Stimulated activated CD4-positive, alpha-beta T cell treated with anti-CD3 and anti-CD28 coated beads, Interleukin-1b, Interleukin-23, amount 100 ng/mL, for 24 hours (primary cell): Measurements from ENCODE around the gene PALB2.
A peak's percentile ranks its signal among the peaks of the same experiment; 100 is the strongest.

Source experiments
- DNase-seq, 4 experiments: peaks; one replicate each; pipeline ENCODE4 v3.0.0-alpha.2; 2020; ENCODE audit warnings: low read depth in 4 of 4, low spot score in 1 of 4

The PALB2 gene

DNA sequence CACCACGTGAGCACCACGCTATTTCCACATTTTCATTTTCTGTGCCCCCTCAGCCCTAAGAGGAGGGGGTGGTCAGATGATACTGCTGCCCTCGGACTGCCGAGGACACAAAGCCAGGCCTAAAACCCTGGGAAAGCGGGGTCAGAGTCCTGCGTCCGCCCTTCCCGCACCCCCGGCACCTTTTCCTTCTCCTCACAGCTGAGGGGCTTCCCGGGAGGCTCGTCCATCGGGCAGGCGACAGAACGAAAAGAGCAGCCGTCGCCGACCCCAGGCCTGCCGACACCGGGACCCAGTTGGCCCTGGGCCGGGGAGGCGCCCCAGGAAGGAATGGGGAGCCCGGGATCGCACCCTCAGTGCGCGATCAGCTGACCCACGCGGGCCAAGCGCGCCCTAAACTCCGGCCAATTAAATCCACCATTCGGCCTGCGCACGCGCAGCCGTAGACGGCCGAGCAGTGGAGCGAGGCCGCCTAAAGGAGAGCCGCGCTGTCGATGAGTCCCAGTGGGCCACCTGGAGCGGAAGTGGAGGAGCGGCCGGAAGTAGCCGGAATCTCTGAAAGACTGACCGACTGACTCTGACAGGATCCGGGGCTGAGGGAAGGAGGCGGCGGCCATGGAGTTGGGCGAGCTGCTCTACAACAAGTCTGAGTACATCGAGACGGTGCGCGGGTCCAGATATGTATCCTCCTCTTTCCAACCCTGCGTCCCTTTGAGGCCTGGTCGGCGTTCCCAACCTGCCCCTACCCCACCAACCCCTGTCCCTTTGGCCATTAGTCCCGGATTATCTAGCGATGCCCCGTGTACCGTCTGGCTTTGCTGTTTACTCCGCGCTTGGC lies at the start of gene PALB2, which contains the start of gene DCTN5:
PALB2 (minus strand) TSS at position 380 of the 835 bp plus-strand sequence; CDS start at position 227, 153 bp downstream.
DCTN5 (plus strand) TSS at position 536 of the 835 bp plus-strand sequence; CDS start at position 613, 77 bp downstream.
- DNase-seq: peak; percentile 62 to 82 (median 76)

- no peak for DNase-seq
Observed at GRCh38 chr16:23689442-23690187, 48.5 kb upstream of the PALB2 start.

DNA sequence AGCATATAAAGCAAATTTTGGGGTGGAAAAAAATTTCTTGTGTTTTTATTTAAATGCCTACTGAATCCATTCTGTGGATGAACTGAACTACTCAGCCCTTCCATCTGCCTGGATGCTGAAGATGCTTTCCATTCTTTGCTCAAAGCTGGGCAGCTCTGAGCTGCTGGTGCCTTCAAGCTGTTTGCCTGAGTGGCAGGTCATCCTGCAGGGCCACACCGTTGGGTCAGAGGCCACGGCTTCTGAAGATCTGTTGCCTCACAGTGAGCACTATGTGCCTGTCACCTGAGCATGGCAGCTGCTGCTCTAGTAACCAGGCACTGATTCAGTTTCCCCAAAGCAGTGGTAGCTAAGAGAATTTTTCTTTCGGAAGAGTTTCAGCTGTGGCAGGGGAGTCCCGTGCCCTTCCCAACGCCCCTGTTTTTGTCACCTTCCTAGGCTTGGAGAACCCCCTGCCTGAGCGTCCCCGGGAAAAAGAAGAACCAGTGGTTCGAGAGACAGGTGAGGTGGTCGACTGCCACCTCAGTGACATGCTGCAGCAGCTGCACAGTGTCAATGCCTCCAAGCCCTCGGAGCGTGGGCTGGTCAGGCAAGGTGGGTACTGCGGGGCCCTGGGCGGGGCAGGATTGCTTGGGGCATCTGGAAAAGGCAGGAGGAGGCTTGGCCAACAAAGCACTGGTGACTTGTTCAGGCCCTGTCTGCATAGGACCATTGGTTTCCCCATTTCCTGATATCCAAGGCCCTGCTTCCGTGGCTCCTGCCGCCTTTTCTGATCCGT lies 46.1 kb upstream of the PALB2 start:
- no peak for DNase-seq

DNA sequence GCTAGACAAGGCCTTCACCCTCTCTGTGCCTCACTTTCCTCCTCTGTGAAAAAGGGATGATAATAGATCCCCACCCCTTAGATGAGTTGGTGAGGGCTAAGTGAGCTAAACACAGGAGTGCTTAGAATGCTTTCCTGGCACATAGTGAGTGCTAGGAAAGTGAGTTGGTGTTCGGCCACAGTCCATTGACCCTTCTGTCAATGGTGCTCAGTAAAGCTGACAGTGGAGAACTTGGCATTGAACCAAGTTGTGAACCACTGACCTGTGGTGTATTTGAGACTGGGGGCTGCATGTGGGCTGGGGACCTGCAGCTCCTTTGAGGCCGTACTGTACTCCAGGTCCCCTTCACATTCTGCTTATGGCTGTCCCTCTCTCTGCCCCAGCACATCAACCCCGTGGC lies 42.4 kb upstream of the PALB2 start:
- no peak for DNase-seq

- DNase-seq: no peak
Observed at GRCh38 chr16:23682181-23682580, 41.1 kb upstream of the PALB2 start.

GRCh38 chr16:23679986-23680336 lies 38.9 kb upstream of the PALB2 start:
- DNase-seq: no peak

GRCh38 chr16:23679274-23679985 lies 38.3 kb upstream of the PALB2 start:
- DNase-seq: peak in 1 of 4 experiments; percentile 20

- peak; percentile 51 to 79 (median 60) for DNase-seq
Observed at GRCh38 chr16:23678430-23679273, 37.5 kb upstream of the PALB2 start, which contains the start of gene PLK1. Gene PLK1, plus strand, starts transcription at chr16:23678889. Its CDS starts 44 bp downstream, at chr16:23678933.

- DNase-seq: no peak
Observed at GRCh38 chr16:23676924-23677480, 35.9 kb upstream of the PALB2 start.

DNA sequence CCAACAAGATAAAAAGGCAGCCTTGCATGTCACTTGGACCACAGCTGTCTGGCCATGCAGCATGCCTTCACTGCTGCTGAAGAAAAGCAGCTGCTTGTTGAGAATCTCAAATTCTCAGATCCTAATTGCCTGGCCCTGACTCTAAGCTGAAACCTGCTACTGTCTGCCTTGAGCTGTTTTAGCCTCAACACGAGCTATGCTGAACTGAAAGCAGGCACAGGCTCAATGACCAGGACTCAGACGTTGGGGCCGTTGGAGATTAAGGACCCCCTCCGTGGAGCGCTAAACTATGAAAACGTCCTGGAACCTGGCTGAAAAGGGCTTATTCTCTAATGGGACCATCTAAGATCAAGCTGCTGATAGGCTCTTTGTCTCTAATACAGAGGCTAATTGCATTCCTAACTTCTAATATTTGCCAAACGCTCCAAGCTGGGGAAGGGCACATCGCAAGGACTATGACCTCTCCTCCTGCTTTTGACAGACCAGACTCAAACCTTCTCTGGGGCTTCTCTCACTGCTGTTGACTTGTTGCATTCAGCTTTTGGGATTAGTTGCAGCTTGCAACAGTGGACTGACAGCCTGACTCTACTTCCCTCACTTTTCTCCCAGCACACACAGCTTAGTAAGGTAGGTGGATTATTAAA lies 33.0 kb upstream of the PALB2 start:
- no peak for DNase-seq

- peak in 2 of 4 experiments; percentile 20 to 43 for DNase-seq
Observed at GRCh38 chr16:23670137-23670776, 29.1 kb upstream of the PALB2 start.

DNA sequence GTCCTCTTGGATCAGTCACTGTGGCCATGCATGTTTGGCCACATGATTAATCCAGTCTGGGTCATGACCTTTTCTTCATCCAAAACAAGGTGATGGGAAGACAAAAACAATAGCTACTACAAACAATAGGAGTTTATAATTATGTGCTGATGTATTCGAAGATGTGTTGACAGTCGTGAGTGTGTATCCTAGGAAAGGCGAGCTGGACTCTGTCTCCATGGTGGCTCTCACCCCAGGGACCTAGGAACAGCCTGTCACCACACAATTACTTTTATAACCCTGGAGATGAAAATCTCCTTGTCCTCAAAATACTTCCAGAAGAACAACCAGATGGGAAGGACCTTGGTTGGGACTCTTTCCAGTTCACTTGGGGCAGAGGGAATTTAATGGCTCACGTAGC lies 27.8 kb upstream of the PALB2 start:
- no peak for DNase-seq

- no peak for DNase-seq
Observed at GRCh38 chr16:23668225-23668624, 27.1 kb upstream of the PALB2 start.

DNA sequence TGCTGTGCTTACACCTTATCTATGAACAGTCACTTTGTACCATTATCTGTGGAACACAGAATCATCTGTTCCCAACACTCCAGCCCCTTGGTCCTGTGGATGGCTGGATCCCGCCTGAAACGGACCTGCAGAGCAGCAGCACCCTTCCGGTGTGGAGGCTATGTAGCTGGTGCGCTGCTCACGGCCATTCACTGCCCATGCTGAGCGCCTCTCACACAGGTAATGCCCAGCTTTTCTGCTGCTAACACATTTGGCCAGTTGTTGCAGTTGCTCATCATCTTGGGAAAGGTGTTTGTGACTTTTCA lies 26.2 kb upstream of the PALB2 start:
- no peak for DNase-seq

DNA sequence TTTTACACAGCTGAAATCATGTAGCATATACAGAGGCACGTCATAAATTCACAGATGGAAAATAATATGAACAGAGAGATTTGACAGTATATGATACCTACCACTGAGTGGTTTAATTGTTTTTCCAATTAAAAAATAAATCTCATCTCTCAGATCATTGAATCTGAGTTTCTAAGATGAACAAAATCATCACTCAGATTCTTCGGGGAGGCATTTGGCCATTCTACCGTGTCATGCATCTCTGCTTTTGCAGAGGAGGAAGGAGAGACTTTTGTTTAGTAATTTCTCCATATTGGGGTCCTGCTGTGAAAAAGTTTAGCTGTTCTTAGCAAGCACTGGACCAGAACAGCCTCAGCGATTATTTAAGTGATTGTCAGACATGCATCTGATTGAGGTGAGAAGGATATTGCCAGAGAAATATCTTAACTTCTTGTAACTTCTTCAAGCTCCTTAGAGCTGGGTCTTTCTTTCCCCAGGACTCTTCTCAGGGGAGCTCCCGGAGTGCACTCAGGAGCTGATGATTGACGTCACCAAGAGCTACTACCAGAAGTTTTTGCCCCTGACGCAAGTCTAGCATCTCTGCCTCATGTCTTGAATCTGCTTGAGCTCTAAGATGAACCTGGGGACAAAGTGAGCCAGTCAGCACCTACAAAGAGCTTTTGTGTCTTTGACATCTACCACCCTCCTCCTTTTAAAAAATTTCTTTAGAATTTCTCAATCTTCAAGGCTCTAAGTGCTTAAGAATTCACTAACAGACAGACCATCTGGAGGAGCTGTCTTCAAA lies 25.7 kb upstream of the PALB2 start:
- no peak for DNase-seq

DNA sequence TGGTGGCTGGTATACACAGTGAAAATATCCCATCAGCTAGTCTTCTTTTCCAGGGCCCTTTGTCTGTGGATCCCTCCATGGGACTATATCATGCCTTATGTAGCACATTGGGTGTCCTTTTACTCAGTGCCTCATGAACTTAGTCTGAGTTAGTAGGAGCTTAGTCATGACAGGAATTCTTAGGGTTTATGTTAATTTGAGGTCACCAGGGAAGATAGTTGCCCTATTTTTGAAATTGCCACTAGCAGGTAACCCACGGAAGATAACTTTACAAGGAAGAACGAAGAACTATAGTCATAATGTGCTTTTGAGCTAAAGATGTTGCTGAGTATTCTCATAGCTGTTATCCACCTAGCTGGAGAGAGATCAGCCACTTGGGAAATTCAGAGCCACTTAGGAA lies 22.8 kb upstream of the PALB2 start:
- no peak for DNase-seq

- DNase-seq: no peak
Observed at GRCh38 chr16:23651943-23652468, 10.9 kb upstream of the PALB2 start.
